GM19452 (cell line): ENCODE measurements around the gene SLC29A4.

Experiments
- ATAC-seq: cut with Tn5 transposase; IDR thresholded peaks from one replicate; pipeline ENCODE4 v1.9.1; 2021; ENCODE audit not compliant: unreplicated experiment

The SLC29A4 gene

GRCh38 chr7:5350600-5351385 lies 68.0 kb downstream of the SLC29A4 start:
- no peak for ATAC-seq

DNA sequence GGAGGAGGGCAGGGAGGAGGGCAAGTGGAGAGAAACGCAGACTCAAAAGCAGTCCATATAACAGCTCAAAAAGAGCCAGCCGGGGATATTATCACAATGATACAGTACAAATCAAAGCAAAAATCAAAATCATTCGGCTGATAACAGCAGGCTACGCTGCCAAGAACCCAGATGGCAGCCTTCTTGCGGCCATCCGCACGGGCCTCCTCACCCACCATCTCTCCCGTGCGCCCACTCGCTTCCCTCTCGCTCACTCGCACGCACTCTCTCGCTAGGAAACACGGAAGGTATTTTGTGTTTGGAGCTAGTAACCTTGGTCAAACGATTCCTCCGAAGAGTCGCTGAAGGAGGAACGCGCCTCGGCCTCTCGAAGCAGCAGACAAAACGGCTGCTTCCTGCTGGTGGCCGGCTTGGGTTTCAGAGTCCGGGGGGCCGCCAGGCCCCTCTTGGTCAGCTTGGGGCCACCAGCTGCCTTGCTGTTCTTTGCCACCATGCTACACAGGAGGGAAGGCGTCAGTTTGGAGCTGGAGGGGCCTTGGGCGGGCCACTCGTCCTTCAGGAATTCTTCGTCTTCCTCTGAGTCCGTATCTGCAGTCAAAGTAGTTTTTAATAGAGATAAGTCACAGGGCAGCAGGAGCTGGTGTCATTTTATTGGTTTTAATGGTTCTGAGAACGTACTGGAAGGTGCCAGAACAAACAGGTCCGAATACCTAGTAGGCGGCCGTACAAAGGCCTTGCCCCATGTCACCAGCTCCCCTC lies 68.9 kb downstream of the SLC29A4 start:
- no peak for ATAC-seq

DNA sequence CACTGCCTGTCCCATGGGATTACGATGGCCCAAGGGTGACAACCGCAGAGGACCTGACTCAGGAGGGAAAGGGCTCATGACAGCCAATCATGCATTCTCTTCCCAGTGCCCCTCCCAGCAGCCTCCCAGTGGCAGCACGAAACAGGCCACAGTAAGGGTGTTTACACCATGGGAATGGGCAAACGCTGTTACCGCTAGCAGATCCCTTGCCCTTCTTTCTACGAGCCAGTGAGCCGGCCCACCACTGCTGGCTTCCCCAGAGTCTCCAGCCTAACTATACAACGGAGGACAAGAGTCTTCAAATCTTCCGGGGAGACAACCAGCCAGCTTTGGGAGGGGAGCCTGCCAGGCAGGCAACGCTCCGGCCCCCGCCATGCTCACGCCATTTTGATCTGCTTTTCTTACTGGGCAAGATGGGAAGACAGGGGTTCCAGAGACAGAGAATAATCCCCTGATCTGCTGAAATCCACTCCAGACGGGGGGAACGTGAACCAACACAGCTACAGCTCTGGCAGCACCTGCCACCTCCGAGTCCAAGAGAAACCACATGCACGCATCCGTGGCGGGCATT lies 69.8 kb downstream of the SLC29A4 start:
- no peak for ATAC-seq

GRCh38 chr7:5354460-5355232 lies 71.9 kb downstream of the SLC29A4 start:
- ATAC-seq = no peak
